Astrocyte of the hippocampus (primary cell): ENCODE measurements around the gene PACS1.
"Not testable (repeated sequence)": the region's sequence is repeated elsewhere in the genome, so short reads cannot be mapped to it uniquely, and the experiment has no call there.

Experiments
- DNase-seq: peaks from one replicate; pipeline ENCODE4 v3.0.0; 2011; ENCODE audit warnings: low read depth, low spot score

Gene PACS1

DNA sequence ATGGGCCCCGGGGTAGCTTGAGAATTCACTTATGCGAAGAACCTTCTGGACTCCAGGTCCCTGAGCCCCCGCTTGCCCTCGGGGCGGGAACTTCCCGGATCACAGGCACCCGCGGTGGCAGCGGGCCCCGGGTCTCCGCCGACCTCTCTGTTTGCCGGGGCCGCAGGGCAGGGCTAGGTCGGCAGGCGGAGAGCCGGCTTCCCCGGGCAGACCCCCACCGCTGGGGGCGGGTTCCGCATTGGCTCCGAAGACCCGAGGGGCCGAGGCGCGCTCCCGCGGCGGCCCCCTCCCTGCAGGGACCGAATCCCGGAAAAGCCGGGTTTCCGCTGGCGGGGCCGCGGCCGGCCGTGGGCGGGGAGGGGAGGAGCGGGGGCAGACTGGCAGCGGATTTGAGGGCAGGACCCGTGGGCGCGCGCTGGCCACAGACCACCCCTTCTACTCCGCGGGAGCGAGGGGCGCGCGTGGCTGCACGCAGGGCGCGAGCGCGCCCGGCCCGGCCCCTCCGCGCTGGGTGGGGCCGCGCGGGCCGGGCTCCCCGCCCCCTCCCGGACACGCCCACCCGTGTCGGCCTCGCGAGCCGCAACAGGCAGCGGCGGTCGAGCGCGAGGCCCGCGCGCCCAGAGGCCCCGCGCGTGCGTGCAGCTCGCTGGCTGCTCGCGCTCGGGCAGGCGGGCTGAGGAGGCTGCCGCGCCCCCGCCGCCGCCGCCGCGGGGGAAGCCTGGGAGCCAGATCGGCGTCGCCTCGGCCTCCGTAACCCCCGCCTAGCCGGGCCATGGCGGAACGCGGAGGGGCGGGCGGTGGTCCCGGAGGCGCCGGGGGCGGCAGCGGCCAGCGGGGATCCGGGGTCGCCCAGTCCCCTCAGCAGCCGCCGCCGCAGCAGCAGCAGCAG lies at the start of gene PACS1:
Gene PACS1 (plus strand): TSS at position 558 of the 889 bp plus-strand sequence. CDS start 215 bp downstream, at position 773.
- DNase-seq: peak; percentile 92

DNA sequence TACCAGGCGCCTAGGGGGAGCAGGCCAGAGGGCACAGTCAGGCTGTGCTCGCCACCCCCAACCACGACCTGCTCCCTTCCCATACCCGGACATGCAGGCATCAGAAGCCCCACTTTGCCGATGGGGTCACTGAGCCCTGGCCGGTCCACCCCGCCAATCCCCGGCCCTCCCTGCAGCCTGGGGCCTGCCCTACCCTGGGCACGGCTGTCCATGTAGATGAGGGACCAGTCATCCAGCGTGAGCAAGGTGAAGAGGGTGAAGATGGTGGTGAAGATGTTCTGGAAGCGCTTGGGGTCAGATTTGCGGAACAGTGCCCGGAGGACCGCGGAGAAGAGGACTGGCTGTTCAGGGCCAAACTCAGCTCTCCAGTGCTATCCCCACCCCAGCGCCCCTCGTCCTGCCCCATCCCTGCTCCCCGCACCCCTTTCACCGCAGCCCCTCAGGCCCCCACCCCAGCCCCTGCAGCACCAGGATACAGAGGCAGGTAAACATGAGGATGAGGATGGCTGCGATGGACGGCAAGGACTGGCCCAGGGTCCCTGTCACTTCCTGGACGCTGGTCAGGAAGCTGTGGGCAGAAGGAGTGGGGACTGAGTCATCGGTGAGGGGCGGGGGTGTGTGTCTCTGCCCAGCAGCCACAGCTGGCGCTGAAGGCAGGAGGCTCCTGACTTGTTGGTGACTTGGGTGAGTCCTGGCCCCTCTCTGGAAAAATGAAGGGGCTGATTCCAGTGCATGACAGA lies 49.3 kb upstream of the PACS1 start:
- peak; percentile 84 for DNase-seq

DNA sequence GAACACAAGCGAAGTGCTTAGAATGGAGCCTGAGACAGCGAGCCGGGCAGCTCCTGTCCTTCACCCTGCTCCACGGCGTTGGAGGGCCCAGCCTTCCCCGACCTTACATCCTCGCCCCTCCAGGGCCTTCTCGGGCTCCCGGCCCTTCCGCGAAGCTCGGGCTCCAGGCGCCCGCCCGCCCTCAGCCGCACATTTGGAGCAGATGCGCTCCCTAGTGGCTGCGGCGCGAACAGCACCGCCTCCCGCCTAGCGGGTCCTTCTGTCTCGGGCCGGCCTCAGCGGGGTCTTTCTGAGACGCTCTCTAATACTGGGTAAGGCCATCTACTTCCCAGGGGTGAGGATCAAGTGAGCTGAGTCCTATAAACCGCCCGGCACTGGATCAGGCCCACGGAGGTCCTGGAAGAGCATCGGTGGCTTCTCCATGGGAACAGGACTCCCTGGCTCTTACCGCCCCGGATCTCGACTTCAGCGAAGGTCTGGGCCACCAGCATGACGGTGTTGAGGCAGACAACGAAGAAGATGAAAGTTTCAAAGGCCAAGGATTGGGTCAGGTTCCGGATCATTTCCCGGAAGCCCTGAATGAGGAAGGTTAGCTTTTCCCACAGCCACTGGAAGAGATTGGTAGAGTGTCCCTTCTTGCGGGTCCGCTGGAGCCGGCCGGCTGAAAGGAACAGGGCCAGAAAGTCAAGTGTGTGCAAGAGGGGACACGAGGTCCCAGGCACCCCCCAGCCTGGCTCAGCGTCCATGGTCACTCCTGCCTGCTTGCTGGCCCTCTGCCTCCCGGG lies 47.5 kb upstream of the PACS1 start:
- peak; percentile 85 for DNase-seq

DNA sequence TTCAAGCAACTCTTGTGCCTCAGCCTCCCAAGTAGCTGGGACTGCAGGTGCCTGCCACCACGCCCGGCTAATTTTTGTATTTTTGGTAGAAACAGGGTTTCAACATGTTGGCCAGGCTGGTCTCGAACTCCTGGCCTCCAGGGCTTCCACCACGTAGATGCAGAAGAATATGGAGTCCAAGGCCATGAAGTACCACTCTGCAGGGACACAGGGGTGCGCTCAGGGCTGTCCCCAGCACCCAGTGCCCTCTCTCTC lies 47.0 kb upstream of the PACS1 start:
- DNase-seq: not testable (repeated sequence)

DNA sequence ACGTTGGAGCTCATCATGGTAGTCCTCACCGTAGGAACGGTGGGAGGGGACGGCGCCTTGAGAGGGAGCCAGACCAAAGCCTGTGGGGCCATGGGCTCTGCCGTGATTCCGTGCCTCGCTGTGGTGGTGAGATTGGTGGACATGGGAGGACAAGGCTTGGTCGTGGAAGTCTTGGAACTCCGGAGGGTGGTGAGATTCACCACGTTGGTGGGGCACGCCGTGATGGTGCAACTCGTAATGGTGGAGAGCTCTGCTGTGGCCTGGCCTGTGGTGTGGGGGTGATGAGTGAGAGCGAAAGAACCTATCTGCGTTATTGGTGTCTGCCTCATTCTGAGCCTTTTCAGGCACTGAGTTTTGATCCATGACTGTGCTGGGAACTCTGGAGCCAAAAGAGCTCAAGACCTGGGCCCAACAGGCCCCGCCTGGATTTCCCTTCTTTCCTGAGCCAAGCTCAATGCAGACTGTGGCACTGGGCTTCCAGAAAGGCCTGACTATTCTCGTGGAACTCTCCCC lies 44.0 kb upstream of the PACS1 start, which contains the start of gene CATSPER1:
Gene CATSPER1 (minus strand): TSS at position 463 of the 513 bp plus-strand sequence. CDS start 100 bp downstream, at position 363.
- DNase-seq: no peak

DNA sequence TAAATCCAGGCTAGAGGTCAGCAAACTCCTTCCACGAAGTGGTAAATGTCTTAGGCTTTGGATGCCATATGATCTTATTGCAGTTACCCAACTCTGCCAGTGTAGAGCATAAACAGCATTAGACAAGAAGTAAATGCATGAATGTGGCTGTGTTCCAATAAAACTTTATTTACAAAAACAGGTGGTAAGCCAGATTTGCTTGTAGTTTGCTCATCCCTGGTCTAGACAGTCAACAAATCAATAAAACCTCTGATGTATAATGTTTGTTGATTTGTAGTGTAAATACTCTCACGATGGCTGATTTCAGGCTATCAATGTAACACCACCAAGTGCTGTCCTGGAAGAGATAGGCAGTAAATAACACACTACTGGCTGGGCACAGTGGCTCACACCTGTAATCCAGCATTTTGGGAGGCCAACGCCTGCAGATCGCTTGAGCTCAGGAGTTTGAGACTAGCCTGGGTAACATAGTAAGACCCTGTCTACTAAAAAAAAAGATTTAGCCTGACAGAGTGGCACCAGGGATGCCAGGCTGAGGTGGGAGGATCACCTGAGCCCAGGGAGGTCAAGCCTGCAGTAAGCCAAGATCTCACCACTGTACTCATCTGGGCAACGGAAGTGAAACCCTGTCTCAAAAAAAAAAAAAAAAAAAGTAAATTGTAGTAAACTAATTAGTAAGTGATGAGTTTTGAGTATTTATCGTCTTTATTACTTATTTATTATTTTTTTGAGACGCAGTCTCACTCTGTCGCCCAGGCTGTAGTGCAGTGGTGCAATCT lies 36.9 kb upstream of the PACS1 start:
- no peak for DNase-seq

DNA sequence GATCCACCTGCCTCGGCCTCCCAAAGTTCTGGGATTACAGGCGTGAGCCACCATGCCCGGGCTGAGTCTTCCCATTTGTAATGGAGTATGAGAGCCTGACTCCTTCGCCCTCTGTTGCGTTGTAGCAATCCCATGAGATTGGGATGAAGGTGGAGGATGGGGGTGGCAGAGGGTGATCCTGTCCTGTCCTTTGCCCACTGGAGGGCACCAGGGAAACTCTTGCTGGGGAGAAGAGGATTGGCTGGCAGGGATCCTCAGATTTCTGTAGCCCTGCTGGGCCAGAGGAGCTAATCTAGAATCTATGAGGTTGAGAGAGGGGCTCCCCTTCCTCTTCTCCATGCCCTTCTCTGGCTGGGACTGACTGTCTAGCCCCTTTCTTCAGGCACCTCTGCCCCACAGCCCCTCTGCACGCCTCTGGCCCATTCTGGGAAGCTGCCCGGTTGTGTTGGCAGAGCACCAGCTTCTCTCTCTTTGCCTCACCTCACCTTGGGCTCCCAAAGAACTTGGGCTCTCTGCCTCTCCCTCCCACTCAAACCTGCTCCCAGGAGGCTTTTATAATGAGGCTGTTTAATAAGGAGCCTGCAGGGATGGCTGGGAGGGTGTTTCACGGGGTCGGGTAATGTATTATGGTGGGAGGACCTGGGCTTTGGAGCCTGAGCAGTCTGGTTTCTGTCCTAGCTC lies 34.3 kb upstream of the PACS1 start:
- no peak for DNase-seq

DNA sequence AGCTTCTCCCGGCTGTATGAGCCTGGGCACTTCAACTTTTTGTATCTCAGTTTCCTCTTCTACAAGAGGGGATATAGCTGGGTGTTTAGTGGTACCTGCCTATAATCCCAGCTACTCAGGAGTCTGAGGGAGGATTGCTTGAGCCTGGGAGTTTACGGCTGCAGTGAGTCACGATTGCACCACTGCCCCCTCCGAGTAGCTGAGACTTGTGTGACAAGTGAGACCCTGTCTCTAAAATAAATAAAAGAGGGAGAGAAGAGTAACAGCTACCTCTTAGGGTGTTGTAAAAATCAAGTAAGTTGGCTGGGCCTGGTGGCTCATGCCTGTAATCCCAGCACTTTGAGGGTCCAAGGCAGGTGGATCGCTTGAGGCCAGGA lies 33.8 kb upstream of the PACS1 start:
- no peak for DNase-seq

DNA sequence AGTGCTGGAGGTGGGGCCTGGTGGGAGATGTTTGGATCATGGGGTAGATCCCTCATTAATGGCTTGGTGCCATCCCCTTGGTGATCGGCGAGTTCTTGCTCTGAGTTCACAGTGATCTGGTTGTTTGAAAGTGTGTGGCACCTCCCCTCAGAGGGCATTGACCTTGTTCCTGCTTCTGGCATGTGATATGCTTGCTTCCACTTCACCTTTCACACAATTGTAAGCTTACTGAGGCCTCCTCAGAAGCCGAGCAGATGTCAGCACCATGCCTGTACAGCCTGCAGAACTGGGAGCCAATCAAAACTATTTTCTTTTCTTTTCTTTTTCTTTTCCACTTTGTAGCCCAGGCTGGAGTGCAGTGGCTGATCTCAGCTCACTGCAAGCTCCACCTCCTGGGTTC lies 32.7 kb upstream of the PACS1 start:
- no peak for DNase-seq

DNA sequence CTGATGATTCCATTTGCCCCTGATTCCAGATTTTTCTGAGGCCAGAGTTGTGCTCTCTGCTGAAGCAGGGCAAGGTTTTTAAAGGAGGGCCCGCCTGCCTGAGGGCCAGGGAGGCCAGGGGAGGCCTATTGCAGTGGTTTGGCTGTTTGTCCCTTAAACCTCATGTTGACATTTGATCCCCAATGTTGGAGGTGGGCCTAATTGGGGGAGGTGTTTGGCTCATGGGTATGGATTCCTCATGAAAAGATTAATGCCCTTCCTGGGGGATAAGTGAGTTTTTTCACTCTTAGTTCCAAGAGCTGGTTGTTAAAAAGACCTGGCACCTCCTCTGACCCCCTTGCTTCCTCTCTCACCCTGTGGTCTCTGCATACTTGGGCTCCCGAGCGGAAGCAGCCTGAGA lies 30.3 kb upstream of the PACS1 start:
- DNase-seq: peak; percentile 48

DNA sequence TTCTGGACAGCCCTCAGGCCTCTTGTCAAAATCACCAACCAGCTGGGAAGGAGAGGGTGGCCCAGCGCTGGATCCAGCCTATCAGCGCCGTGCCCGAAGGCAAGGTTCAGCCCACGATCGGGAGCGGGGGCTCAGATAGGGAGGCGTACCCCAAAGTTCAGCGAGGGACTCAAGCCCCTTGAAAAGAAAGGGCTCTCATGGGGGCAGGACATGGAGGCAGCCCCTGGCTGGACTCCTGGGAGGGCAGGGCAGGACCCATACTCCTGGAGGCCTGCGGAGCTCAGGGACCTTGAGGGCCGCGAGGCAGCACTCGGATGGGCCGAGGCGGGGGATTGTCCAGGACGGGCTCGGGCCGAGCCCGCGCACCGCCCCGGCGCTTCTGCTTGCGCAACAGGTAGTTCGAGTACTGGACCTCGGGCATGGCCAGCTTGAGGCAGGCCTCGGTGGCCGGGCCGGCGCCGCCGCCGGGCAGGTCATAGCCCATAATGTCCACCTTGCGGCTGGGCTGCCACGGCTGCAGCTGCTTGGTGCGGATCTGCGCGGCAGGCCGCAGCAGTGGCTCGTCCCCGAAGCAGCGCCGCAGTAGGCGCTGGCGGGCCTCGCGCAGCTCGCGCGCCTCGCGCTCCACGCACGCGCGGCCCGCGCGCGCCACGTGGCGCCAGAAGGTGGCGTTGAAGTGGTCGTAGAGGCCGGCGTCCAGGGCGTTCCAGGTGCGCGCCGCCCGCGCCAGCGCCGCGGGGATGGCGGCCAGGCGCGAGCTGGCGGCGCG lies 27.7 kb upstream of the PACS1 start:
- no peak for DNase-seq

DNA sequence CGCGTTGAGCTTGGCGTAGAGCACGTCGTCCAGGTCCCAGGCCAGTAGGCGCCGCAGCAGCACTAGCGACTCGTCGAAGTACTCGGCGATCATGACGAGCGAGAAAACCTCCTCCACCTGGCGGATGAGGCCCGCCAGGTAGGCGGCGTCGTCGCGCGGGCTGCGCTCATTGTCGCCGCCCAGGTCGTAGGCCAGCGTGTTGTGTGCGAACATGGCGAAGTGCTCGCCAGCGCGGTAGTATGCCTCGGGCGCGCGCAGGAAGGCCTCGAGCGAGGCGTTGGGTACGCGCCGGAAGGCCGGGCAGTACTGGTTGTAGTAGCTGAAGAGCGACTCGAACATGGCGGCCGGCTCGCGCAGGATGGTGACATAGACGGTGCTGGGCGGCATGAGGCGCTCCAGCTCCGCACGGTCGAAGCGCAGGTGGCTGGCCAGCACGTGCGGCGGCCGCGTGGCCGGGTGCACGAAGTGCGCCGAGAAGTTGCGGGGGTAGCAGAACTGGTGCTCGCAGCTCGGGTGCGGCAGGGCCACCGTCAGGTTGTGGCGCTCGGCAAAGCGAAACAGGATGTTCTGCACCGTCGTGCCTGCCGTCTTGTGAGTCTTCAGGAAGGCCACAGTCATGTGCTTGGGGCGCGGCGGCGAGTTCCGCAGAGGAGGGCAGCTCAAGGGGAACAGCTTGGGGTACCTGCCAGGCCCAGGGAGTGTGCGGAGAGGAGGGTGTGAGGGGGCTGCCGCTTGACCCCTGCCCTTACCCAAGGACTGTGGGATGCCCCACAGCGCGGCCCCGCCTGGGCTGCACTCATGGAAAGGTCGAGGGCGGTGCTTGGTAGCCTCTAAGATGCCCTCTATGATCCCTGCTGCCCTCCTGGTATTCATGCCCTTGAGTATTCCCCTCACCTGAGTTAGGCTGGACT lies 26.8 kb upstream of the PACS1 start:
- DNase-seq: no peak

DNA sequence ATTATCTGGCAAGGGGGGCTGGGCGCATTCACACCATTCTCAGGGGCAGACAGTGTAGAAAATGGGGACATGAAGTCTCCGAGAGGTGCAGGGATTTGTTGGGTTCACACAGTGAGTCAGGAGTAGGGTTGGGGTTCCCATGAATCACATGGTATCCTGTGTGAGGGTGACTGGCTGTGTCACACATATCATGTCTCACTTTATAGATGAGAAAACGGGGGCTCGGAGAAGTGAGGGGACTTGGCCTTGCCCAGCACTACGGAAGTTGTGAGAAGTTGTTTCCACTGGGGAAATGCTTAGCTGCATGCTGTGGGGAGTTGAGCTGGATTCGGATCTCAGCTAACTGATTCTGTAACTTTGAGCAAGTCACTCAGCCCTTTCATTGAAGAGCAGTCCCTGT lies 25.3 kb upstream of the PACS1 start:
- DNase-seq: no peak

DNA sequence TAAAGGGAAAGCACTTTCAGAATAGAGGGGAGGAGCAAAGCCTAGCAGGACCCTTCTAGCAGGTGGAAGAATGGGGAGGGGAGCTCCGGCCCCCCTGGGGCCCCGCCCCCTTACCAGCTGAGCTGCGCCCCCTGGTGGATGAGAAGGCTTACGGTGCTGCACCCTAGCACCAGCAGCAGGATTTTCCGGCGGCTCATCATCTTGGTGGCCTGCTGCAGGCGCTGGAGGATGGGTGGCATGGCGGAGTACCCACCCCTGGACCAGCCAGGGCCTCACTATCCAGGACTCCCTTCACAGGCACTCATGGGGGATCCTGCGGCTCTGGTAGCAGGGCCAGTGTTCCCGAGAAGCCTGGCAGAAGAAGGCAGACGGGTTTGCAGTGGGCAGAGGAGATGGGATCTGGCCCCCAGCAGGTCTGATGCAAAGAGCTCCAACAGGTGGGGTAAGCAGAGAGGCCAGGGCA lies 24.9 kb upstream of the PACS1 start:
- peak; percentile 85 for DNase-seq

DNA sequence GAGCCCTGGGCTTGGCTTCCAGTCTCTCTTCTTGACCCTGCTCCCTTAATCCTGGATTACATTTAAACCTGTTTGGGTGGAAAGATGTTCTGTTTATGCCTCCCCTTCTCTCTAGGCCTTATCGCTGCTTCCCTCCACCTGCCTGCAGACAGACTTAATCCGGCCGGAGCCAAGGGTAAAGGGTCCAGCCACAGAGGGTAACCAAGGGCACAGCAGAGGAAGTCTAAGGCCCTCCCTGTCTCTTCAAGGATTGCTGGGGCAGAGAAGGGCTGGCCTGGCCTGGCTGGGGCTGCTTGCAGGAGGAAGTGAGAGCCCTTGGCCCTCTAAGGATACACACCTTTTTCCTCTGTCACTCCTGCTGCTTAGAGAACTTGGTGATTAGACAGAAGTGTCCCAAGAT lies 23.2 kb upstream of the PACS1 start:
- no peak for DNase-seq

DNA sequence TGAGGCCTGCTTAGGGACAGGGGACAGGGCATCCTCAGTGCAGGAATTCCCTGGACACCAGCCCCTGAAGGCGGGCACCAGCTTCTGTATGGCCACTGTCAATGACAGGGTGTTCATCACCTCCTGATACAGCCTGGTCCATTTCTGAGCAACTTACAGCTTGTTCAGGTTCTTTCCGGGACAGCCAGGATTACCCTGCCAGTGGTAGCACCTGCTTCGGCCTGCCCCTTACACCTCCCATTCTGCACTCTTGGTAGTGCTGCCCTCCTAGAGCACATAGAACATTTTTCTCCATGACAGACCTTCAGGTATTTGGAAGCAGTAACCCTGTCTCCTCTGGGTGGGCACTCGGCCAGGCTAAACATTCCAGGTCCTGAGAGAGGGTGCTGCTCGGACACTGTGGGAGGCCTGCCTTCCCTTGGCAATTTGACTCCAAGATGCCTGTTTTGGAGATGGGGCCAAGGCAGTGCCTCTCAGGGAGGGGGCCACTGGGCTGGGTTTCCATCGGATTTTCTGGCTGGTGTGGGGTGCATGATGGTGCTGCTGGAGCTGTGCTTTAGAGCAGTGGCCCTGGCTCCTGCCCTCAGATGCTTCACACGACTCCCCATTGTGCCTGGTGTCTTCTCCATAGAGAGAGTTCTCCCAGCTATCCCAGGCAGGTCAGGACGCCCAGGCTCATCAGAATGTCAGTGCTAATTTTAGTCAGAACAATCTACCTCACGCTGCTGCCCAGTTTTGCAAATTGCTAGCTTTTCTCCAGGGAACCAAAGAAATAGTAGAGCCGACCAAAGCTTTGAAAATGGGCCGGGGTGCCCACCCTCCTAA lies 22.3 kb upstream of the PACS1 start:
- peak; percentile 83 for DNase-seq

DNA sequence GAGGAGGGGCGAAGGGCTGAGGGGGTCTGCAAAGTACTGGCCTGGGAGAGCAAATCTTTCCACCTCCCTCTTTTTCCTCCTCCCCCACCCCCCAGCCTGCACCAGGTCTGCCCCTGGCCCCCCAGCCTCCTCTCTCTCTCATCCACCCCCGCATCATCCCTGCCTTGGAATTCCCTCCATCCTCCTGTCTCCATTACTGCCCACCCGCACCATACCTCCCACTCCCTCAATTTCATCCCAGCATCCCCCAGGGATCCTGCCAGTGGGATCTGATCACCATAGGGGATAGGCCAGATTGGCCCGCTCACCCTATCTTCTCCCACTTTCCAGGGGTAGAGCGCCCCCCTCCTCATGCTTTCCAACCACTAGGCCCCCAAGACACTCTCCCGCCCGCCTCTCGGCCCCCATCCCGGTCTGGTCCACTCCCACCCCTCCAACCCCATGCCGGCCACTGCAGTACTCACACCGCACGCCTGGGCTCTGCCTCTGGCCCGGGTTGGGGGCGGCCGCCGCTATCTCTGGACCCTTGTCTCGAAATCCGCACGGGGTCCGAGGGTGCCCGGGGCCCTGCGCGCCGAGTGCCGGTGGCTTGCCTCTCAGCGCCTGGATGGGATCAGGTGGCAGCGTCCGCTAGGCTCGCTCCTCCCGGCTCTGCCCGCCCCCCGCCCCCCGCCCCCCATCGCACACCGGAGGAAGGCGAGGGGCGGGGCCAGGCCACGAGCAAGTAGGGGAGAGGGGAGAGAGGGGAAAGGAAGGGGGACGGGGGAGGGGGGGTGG lies 21.3 kb upstream of the PACS1 start, which contains the start of gene GAL3ST3:
Gene GAL3ST3 (minus strand): TSS at position 615 of the 777 bp plus-strand sequence. CDS start 3,746 bp downstream, outside the sequence.
- DNase-seq: peak; percentile 41
